Body of pancreas (tissue), 4 donors: ENCODE results near the gene CREB3L2. TPM values are rescaled to one million over a fixed set of nuclear protein-coding genes. Genes with fewer than 3 reads are reported as not detected.

ENCODE experiments used
- ATAC-seq: fragments of 150-250 bp; one replicate; pipeline ENCODE4 v1.9.1; 2016
- DNase-seq, 4 donors: peaks; one replicate each; pipeline ENCODE4 v3.0.0-alpha.2; 2019
- H3K27ac ChIP-seq, 4 donors: fragments of 200-600 bp; sonication (generic); 1 replicate in 3 of 4; 2 replicates in 1 of 4; pipeline versions ENCODE4 v1.5.1 to v1.6.1; 2016 to 2019; ENCODE audit warnings: mild to moderate bottlenecking in 1 of 4, mixed read lengths in 1 of 4, moderate library complexity in 1 of 4
- H3K27me3 ChIP-seq, 2 donors: fragments of 200-600 bp; sonication (generic); one replicate each; pipeline ENCODE4 v1.6.0; 2016; ENCODE audit warnings: mild to moderate bottlenecking in 1 of 2
- H3K36me3 ChIP-seq, 2 donors: fragments of 200-600 bp; sonication (generic); replicated peaks in 1 of 2; 2 replicates each; pipeline ENCODE4 v1.5.1; 2016; ENCODE audit warnings: low read depth in 2 of 2; ENCODE audit not compliant: insufficient read depth in 1 of 2
- H3K4me1 ChIP-seq: fragments of 200-600 bp; sonication (generic); one replicate; pipeline ENCODE4 v1.6.0; 2016
- H3K4me3 ChIP-seq, 2 donors: fragments of 200-600 bp; sonication (generic); 1 replicate in 1 of 2; 2 replicates in 1 of 2; pipeline ENCODE4 v1.5.1; 2016 to 2019
- H3K9me3 ChIP-seq, 3 donors: fragments of 200-600 bp; sonication (generic); 1 replicate in 2 of 3; 2 replicates in 1 of 3; pipeline ENCODE4 v1.5.1; 2016
- POLR2A ChIP-seq, 3 donors: fragments of 450-650 bp; IDR thresholded peaks; one replicate each; pipeline ENCODE4 v1.6.1; 2016; ENCODE audit warnings: antibody characterized with exemption in 3 of 3, mild to moderate bottlenecking in 2 of 3
- WGBS, 2 donors: methylation state at CpG; one replicate each; pipeline ENCODE4 v1.1.5; 2017; 5-methylcytosine and 5-hydroxymethylcytosine counted together
- intact Hi-C: fragments of 100-400 bp; cut with DNase I; formaldehyde crosslinking; loops from one replicate; pipeline ENCODE4 v1.15.1; 2023
- total RNA-seq, 2 donors: library from RNA; depleted of rRNA; stranded (reverse); fragments of >200 nt; gene quantifications; one replicate each; pipeline ENCODE4 v1.1.0, GENCODE V29; 2016
- TF ChIP-seq, protein P1 (sequence below), 7 experiments: fragments of 450-650 bp in 4 of 7; fragments of 200-600 bp in 3 of 7; sonication (generic) in 3 of 7; IDR thresholded peaks; one replicate each; pipeline ENCODE4 v1.5.1; 2016 to 2019; ENCODE audit warnings: antibody characterized with exemption in 7 of 7

CREB3L2 gene
- total RNA-seq, 2 donors from 2014 or later, result 21.3 to 28.0 TPM

DNA sequence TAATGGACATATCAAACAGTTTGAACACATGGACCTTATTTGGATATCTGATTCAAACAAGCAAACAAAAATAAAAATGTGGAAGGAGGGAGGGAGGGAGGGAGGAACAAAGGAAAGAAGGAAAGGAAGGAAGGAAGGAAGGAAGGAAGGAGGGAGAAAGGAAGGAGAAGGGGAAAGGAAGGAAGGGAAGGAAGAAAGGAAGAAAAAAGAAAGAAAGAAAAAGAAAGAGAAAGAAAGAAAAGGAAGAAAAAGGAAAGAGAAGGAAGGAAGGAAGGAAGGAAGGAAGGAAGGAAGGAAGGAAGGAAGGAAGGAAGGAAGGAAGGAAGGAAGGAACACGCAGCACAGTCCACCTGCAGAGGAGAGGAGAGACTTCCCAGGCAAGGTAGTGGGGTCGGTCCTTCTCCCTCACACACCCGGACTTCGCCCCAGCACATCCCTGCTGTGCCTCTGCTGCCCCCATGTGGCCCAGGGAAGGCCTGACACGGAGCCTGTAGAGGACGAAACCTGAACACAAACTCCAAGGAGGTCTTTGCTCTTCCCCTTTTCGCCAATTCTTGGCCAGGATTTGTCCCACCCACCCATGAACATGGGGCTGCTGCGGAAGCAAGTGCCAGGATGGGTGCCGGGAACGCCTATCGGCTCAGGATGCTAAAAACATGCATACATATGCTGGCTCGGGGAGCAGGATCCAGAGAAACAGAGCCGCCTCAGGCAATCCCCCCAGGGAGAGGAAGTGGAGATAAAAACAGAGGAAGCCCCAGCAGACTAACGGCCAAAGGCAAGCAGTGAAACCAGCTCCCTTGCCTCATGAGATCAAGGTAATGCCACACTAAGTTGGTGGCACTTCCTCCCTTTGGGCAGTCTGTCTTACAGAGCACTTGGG, 102.8 kb downstream of the CREB3L2 start:
- ATAC-seq (peak; percentile 88), DNase-seq (peak; percentile 75 to 82 (median 78))
- WGBS, 2 donors, result 22 to 39% methylated on average over 13 of the region's 14 CpGs
- H3K27me3 ChIP-seq, result no peaks in the 10 kb centered on the region
- no peaks in the 10 kb centered on the region for H3K4me1 ChIP-seq
- H3K4me3 ChIP-seq, result no peak overlapping the region
- no peak overlapping the region for H3K27ac ChIP-seq
- peaks cover 0 to 18% of the 10 kb centered on the region in 2 donors for H3K36me3 ChIP-seq
- intact Hi-C loops, result loop anchor here (10.0 kb wide), 1 partner anchor 244 kb away; no protein-coding TSS in a partner anchor
- H3K9me3 ChIP-seq, result no peaks in the 10 kb centered on the region
- TF ChIP-seq, protein P1, sequence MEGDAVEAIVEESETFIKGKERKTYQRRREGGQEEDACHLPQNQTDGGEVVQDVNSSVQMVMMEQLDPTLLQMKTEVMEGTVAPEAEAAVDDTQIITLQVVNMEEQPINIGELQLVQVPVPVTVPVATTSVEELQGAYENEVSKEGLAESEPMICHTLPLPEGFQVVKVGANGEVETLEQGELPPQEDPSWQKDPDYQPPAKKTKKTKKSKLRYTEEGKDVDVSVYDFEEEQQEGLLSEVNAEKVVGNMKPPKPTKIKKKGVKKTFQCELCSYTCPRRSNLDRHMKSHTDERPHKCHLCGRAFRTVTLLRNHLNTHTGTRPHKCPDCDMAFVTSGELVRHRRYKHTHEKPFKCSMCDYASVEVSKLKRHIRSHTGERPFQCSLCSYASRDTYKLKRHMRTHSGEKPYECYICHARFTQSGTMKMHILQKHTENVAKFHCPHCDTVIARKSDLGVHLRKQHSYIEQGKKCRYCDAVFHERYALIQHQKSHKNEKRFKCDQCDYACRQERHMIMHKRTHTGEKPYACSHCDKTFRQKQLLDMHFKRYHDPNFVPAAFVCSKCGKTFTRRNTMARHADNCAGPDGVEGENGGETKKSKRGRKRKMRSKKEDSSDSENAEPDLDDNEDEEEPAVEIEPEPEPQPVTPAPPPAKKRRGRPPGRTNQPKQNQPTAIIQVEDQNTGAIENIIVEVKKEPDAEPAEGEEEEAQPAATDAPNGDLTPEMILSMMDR (IDR thresholded peaks at IDR 0.05), result peak; percentile 74 to 91 (median 83)
- TF ChIP-seq POLR2A (IDR thresholded peaks at IDR 0.05), result no peak

DNA sequence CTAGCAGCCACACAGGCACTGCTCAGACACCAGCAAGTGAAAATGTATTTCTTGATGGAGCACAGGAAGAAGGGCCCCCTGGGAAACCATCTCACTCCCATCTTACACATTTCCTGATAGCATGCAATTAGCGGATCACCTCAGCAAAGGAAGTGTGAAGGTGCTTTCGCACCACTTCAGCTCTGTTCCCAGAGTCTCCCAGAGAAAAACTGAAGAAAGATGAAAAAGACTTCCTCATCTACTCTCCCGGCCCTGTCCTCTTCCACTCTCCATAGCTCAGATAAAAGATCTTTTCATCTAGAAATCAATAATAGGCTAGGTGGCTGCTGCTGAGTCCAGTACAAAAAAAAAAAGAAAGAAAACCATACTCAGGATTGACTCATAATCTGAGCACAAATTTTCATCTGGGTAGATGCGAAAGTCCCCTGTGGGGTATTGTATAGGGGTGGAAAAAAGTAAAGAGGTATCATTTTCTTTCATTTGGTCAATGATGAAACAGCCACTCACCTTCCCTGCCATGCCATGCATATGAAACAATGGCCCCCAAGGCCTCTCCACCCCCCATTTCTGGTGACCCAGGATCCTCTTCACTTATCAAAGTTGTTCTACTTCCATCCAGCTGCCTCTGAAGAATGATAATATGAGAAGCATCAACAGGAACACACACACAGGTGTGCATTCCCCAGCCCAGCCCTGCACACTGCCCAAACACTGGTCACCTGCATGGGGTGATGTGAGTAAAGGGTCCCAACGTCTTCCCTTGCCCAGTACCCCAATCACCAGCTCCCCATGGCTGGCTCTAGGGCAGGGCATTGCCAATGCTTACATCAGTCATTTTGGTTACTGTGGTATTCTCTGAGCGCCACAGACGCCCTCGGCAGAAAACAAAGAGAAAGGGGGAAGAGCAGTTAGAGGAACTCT, 106.3 kb downstream of the CREB3L2 start:
- no peak for ATAC-seq
- Histone ChIP-seq H3K27ac (no peak overlapping the region), H3K4me3 (no peak overlapping the region), H3K36me3 (peaks cover 0 to 11% of the 10 kb centered on the region in 2 donors), H3K9me3 (no peaks in the 10 kb centered on the region), H3K4me1 (no peaks in the 10 kb centered on the region), H3K27me3 (no peaks in the 10 kb centered on the region)
- intact Hi-C loops, result loop anchor here (10.0 kb wide), 1 partner anchor 241 kb away; no protein-coding TSS in a partner anchor
- TF ChIP-seq, protein P1 (IDR thresholded peaks at IDR 0.05), result no peak
- no peak for TF ChIP-seq POLR2A (IDR thresholded peaks at IDR 0.05)
- no peak for DNase-seq
- WGBS, 2 donors, result 66 to 72% methylated on average over 8 of the region's 8 CpGs

DNA sequence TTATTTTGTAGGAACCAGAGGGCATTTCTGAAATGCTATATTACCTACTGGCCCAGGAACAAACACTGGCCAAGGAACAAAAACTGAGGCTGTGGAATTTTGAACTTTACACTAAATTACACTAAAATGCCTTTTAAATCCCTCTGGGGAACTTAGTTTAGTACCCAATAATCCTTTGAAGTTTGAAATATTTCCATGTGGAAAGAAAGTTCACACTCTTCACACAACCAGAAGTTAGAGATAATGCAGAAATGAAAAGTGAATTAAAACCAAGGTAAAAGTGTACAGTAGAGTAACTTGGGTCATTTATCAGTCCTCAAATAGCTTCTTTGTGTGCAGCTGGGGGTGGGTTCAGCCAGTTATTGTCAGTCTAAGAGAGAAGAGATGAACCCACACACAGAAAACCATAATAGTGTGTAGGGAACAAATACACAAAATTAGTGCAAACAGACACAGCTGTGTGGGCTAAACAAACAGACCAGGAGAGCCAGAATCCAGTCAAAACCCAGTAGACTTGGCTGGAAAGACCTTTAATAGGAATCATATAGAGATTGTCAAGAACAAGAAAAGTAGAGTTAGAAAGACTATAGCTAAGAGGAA, 108.6 kb downstream of the CREB3L2 start:
- no peak for TF ChIP-seq POLR2A (IDR thresholded peaks at IDR 0.05)
- TF ChIP-seq, protein P1 (IDR thresholded peaks at IDR 0.05), result no peak
- H3K36me3 ChIP-seq, result peaks cover 0 to 6% of the 10 kb centered on the region in 2 donors
- intact Hi-C loops, result loop anchor here (10.0 kb wide), 1 partner anchor 238 kb away; no protein-coding TSS in a partner anchor
- DNase-seq, result no peak
- no peak overlapping the region for H3K27ac ChIP-seq
- no peak overlapping the region for H3K4me3 ChIP-seq
- H3K9me3 ChIP-seq, result no peaks in the 10 kb centered on the region
- H3K27me3 ChIP-seq, result no peaks in the 10 kb centered on the region
- H3K4me1 ChIP-seq, result no peaks in the 10 kb centered on the region
- ATAC-seq, result no peak

DNA sequence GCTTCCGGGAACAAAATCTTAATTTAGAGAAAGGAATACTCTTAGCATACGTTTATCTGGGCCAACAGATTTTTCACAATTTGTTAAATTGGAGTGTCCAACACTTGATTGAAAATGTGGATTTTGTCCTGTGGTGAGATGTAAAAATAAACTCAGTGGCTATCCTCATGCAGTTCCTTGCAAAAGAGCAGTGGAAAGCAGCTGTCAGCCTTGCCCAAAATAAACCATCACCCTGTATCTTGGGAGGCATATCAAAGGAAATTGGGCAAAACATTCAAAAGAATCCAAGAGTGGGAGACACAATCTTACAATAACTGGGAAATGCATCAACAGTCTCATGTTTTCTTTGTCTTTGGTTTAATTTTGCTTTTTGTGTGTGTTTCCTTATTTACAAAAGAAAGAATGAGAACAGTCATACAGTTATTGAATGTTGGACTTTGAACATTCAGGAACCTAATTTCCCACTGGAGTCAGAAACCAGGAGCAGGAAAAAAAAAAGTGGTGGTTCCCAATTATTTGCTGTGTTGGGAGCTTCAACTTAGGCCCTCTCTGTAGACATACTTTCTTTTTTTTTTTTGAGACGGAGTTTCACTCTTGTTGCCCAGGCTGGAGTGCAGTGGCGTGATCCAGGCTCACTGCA, 110.8 kb downstream of the CREB3L2 start:
- no peaks in the 10 kb centered on the region for H3K9me3 ChIP-seq
- DNase-seq (no peak), ATAC-seq (peak; percentile 30)
- H3K36me3 ChIP-seq, result peaks cover 0 to 4% of the 10 kb centered on the region in 2 donors
- H3K27ac ChIP-seq, result no peak overlapping the region
- WGBS, 2 donors, result 78 to 83% methylated on average over 4 of the region's 4 CpGs
- no peak for TF ChIP-seq POLR2A (IDR thresholded peaks at IDR 0.05)
- no peaks in the 10 kb centered on the region for H3K4me1 ChIP-seq
- no peak overlapping the region for H3K4me3 ChIP-seq
- H3K27me3 ChIP-seq, result no peaks in the 10 kb centered on the region
- intact Hi-C loops, result loop anchor here (10.0 kb wide), 1 partner anchor 236 kb away; no protein-coding TSS in a partner anchor
